ENCODE results near the gene SLC17A5.

- TF ChIP-seq, protein P1, sequence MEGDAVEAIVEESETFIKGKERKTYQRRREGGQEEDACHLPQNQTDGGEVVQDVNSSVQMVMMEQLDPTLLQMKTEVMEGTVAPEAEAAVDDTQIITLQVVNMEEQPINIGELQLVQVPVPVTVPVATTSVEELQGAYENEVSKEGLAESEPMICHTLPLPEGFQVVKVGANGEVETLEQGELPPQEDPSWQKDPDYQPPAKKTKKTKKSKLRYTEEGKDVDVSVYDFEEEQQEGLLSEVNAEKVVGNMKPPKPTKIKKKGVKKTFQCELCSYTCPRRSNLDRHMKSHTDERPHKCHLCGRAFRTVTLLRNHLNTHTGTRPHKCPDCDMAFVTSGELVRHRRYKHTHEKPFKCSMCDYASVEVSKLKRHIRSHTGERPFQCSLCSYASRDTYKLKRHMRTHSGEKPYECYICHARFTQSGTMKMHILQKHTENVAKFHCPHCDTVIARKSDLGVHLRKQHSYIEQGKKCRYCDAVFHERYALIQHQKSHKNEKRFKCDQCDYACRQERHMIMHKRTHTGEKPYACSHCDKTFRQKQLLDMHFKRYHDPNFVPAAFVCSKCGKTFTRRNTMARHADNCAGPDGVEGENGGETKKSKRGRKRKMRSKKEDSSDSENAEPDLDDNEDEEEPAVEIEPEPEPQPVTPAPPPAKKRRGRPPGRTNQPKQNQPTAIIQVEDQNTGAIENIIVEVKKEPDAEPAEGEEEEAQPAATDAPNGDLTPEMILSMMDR (IDR thresholded peaks at IDR 0.05), result no peak
- no peak for TF ChIP-seq POLR2A (IDR thresholded peaks at IDR 0.05)
Measured at GRCh38 chr6:73566954-73567591, 86.7 kb downstream of the SLC17A5 start.
